HTR-8/SVneo (cell line): ENCODE measurements around the gene MYOD1.

Source experiments
- DNase-seq: peaks from one replicate; pipeline ENCODE4 v3.0.0; 2011; ENCODE audit warnings: low spot score, mixed read lengths; ENCODE audit not compliant: insufficient read length
- FAIRE-seq: peaks from 2 replicates; lab custom pipeline; 2011; peaks lifted over from hg19 to GRCh38; lab: Jason Lieb, UNC

MYOD1 gene

DNA sequence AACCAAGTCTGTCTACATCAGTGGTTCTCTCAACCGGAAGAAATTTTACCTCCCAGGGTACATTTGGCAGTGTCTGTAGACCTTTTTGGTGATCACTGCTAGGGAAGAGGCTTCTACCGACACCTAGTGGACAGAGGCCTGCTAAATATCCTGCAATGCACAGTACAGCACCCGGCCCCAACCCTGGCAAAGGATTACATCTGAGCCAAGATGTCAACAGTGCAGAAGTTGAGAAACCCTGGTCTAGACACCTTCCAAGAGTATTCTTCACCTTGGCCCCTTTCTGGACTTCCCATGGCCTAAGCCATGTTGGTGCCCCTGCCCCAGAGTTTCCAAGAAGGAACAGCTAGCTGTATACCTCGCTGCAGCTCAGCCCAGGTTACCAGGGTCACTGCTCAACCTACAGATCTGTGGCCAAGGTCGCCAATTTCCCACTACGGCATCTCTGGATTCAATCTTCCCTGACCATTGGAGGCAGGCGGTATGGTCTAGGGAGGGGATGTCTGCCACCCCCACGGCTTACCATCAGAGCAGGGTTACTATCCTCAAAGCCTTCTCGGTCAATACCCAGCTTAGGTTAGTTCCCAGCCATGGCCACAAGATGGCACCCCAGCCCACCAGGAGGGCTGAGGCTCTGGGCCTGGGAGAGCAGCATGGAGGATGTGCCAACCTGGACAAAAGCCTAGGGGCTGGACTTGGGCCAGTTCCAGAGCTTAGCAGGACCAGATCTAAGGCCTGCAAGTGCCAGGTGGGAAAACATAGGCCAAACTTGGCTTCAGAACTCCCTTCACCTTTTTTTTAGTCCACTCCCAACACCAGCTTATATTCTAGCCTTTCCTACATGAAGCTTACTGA, 11.5 kb downstream of the MYOD1 start:
- DNase-seq (peak; percentile 87), FAIRE-seq (peak; percentile 82)

- FAIRE-seq, result no peak
Observed at GRCh38 chr11:17733261-17733660, 13.9 kb downstream of the MYOD1 start.

GRCh38 chr11:17734418-17734911, 15.1 kb downstream of the MYOD1 start, which contains the start of gene KCNC1:
Gene KCNC1 (plus strand): TSS chr11:17734781. CDS start chr11:17736003, 1,222 bp downstream.
- peak; percentile 77 for FAIRE-seq

More at GRCh38 chr11:17733261-17733660, 13.9 kb downstream of the MYOD1 start:
- no peak for DNase-seq

DNA sequence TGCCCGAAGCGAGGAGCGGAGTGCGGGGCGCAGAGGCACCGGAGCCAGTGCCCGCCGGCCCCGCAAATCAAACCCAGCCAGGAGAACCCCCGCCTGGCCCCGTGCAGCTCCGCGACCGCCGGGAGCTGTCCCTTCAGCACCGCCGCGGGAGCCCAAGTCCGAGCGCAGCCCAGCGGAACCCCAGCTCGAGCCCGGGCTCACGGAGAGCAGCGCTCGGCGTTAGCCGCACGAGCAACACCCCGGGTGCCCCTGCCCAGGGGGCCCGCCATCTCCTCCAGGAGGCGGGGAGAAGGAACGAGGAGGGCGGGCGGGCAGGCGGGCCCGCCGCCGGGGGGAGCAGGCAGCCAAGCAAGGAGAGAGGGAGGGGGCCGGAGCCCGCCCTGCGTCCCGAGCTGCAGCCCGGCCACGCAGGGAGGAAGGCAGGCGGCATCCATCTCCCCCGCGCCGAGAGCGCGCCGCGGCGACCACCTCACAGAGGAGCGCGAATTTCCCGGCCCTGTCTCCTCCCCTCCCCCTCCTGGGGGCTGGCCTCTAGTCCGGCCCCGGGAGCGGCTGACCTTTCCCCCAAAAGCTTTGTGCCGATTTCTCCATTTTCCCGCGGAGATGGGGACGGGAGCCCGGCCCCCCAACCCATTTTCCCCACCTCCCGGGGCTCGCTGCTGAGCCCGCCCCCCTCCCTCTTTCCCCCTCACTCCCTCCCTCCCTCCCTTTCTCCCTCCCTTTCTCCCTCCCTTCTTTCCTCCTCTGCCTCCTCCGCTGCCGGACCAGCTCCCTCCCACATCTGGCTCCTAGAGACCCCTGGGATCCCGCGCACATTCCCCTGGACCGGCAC, 15.8 kb downstream of the MYOD1 start:
- DNase-seq (peak; percentile 58), FAIRE-seq (no peak)

More at GRCh38 chr11:17734418-17734911, 15.1 kb downstream of the MYOD1 start, which contains the start of gene KCNC1:
- peak; percentile 44 for DNase-seq

DNA sequence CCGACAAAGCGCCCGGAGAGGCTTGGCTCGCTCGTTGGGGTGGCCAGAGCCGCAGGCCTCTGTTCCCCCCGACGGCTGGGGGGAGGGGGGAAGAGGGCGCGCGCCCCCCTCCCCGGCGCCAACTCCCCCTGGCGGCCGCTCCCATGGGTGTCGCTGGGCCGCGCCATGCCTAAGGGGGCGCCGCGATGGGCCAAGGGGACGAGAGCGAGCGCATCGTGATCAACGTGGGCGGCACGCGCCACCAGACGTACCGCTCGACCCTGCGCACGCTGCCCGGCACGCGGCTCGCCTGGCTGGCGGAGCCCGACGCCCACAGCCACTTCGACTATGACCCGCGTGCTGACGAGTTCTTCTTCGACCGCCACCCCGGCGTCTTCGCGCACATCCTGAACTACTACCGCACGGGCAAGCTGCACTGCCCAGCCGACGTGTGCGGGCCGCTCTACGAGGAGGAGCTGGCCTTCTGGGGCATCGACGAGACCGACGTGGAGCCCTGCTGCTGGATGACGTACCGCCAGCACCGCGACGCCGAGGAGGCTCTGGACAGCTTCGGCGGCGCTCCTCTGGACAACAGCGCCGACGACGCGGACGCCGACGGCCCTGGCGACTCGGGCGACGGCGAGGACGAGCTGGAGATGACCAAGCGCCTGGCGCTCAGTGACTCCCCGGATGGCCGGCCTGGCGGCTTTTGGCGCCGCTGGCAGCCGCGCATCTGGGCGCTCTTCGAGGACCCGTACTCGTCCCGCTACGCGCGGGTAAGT, 16.6 kb downstream of the MYOD1 start:
- FAIRE-seq (no peak), DNase-seq (no peak)

- DNase-seq (no peak), FAIRE-seq (no peak)
Observed at GRCh38 chr11:17736579-17736893, 17.2 kb downstream of the MYOD1 start.

DNA sequence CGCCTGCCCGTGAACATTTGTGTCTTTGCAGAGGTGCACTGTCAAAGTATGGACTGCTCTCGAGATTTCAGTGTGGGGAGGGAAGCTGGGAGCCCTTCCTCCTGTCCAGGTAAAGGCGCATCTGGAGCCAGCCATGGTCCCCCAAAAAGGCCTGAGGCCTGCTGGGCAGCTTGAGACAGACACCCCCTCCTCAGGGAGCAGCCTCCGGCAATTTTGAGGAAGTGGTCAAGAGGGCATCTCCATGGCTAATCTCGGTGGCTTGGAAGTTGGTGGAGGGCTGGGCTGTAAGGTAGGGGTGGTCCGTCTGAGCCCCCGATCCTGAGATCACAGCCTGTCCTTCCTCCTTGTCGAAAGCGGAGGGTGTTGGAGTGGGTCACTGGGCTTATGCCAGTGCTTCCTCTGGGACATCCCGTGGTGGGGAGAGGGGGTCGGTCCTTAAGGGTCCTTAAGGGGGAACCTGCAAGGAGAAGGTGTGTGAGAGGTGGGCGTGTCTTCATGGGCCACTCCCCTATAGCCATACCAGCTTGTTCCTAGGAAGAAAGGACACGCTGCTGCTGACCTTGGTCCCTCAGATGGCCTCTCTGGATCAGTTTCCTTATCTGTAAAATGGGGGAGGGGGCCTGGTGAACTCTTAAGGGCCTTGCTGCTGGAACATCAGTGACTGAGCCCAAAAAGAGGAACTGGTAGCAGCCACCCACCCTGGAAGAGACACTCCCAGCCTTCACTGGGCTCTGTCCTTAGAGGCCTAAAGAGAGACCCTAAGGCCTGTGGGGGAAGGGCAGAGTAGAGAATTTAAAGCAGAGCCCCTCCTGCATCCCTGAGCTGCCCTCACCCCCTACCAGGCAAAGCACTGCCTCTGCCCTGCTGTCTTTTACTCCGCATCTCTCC, 17.8 kb downstream of the MYOD1 start:
- DNase-seq (no peak), FAIRE-seq (no peak)

GRCh38 chr11:17738151-17738973, 19.0 kb downstream of the MYOD1 start:
- FAIRE-seq (no peak), DNase-seq (no peak)

- no peak for FAIRE-seq
Observed at GRCh38 chr11:17739945-17740338, 20.6 kb downstream of the MYOD1 start.

DNA sequence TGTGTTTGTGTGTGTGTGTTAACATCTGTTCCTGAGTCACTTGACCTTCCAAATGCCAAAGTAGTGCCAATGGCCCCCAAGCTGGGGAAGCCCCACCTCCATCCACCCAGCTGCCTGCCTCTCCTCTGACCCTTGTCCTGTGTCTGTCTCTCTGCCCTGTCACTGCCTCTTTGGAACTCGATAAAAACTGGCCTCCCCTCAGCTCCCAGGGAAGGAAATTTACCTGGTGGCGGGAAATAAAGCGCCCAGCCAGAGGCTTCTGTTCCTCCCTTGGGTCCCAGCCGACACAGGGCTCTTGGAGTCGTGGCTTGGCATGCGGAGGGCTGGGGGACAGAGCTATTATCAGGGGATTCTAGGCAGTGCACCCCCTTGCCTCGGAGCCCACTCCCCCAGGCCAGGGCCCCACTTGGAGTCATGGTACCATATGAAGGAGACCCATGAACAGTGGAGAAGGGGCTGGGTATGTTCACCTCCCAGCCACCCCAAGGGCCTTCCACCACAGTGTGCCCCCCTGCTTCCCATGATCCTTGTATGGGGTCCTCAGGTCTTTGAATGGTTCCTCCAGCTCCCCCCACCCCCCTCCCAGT, 21.4 kb downstream of the MYOD1 start:
- no peak for DNase-seq
- no peak for FAIRE-seq

More at GRCh38 chr11:17739945-17740338, 20.6 kb downstream of the MYOD1 start:
- no peak for DNase-seq

DNA sequence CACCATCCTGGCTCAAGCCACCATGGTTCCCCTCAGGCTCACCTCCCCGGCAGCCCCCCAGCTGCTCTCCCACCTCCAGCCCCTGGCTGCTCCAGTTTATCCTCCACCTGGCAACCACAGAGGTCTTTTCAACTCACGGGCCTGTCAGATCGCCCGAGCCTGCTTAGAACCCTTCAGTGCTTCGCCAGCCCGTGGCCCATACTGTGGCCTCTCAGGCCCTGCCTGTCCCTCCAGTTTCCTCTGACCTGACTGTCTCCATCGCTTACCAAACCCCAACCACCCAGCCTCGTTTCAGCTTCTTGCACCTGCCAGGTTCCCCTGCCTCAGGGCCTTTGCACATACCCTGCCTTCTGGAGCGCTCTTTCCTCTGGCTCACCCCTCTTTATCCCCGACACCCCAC, 22.1 kb downstream of the MYOD1 start:
- no peak for FAIRE-seq
- DNase-seq, result no peak

GRCh38 chr11:17742019-17742418, 22.6 kb downstream of the MYOD1 start:
- no peak for FAIRE-seq

DNA sequence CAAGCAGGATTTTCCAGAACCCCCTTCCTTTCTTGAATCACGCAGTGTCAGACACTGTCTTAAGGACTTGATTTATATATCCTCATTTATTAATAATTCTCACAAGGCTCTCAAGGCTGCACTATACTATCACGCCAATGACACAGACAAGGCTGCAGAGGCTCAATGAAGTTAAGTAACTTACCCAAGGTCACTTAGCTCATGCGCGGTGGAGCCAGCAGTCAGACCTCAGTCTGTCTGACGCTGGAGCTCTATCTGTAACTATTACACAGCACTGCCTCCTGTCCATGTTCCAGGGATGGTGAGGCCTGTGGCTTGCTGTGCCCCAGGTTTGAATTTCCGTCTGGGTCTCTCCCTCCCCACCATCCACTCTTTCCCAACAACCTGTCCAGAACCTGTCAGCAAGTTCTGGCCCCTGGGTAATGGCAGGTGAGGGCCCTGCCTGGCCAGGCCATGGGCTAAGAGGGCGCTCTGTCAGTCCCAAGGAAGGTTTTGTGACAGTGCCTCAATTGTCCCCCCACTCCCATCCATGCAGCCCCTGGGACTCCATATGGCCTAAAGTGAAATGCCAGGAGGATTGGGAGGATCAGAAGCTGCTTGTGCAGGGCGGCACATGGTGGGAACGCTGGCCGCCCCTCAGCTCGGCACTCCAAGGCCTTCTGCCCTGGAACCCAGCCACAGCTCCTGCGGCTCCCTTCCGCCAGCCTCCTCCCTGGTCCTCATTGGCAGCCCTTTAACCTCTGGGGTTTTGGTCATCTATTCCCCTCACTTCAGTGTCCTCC, 23.8 kb downstream of the MYOD1 start:
- FAIRE-seq (no peak), DNase-seq (no peak)

More at GRCh38 chr11:17742019-17742418, 22.6 kb downstream of the MYOD1 start:
- no peak for DNase-seq

DNA sequence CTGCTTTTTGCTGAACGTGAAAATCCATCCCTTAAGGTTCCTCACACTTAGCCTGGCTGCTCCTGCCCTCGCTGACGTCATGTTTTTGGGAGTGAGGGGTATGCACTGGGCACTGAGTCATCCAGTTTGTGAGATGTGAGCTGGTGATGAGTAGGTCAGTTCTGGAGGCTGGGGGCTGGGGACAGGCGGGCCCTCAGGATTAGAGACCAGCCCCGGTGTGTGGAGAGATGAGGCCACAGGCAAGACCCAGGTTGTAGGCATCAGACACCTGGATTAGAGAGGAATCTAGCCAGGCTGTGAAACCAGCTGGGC, 24.4 kb downstream of the MYOD1 start:
- DNase-seq, result peak; percentile 53
- peak; percentile 57 for FAIRE-seq

DNA sequence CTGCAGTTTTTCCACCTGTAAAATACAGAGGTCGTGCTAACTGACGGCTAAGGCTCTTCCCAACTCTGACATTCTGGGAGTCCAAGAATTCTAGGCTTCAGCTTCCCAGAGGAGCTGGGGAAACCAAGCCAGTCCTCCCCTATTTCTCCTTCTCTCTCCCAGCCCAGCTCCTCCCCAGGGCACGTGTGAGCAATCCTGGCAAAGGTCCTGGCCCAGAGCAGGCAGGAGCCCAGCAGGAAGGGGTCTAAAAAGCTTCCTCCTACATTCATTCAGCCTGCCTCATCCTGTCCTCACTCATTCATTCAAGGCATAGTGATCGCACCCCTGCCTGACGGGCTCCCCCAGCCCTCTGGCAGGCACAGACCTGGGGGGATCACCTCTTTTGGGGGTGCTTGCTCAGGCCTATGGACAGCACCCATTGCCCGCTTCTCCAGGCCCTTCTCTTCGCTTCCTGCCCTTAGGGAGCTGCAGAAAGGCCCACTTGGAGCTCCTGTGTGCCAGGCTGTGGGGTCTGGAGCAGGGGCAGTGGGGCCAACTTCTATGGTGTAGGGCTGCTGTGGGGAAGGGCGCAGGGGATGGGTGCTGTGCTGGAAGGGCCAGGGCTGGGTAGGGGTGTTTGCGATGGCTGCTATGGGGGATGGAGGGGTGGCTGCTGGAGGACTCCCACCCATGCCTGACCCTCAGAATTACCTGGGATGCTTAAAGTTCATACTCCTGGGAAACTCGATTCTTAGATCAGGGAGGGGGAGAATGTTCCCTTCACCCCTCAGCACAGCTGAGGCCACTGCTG, 25.0 kb downstream of the MYOD1 start:
- FAIRE-seq (no peak), DNase-seq (no peak)

GRCh38 chr11:17745023-17745772, 25.8 kb downstream of the MYOD1 start:
- DNase-seq, result no peak
- no peak for FAIRE-seq
